Measurements from ENCODE around the gene PLD4.

- TF ChIP-seq EZH2 (IDR thresholded peaks at IDR 0.05; ENCODE audit: borderline replicate concordance, low read depth, low read length, severe bottlenecking): no peak
- no peak for TF ChIP-seq CTCF (IDR thresholded peaks at IDR 0.05; ENCODE audit: borderline replicate concordance, extremely low read depth, low read length, poor library complexity, severe bottlenecking)
Measured at GRCh38 chr14:104973135-104973384, 48.4 kb downstream of the PLD4 start.
